Activated T-helper 9 cell treated with anti-CD3 and anti-CD28 coated beads, Interleukin-2, amount 50 U/mL, for 16 hours (primary cell): ENCODE results near the gene SH2B3.

Experiments
- DNase-seq: peaks from one replicate; pipeline ENCODE4 v3.0.0-alpha.2; 2020; ENCODE audit warnings: low read depth

The SH2B3 gene

GRCh38 chr12:111444925-111445725, 39.4 kb downstream of the SH2B3 start:
- DNase-seq = peak; percentile 74

GRCh38 chr12:111445726-111446581, 40.2 kb downstream of the SH2B3 start:
- DNase-seq = no peak

- DNase-seq = no peak
Observed at GRCh38 chr12:111446631-111447570, 41.2 kb downstream of the SH2B3 start.

GRCh38 chr12:111447571-111448265, 42.0 kb downstream of the SH2B3 start:
- DNase-seq = no peak

- no peak for DNase-seq
Observed at GRCh38 chr12:111448266-111448830, 42.6 kb downstream of the SH2B3 start.

- no peak for DNase-seq
Observed at GRCh38 chr12:111448846-111449790, 43.4 kb downstream of the SH2B3 start.

- no peak for DNase-seq
Observed at GRCh38 chr12:111450676-111451075, 45.0 kb downstream of the SH2B3 start.

GRCh38 chr12:111451232-111451631, 45.5 kb downstream of the SH2B3 start:
- no peak for DNase-seq

- no peak for DNase-seq
Observed at GRCh38 chr12:111451649-111452129, 46.0 kb downstream of the SH2B3 start.

- DNase-seq = no peak
Observed at GRCh38 chr12:111453071-111453989, 47.6 kb downstream of the SH2B3 start.

- no peak for DNase-seq
Observed at GRCh38 chr12:111454311-111454710, 48.6 kb downstream of the SH2B3 start.

- no peak for DNase-seq
Observed at GRCh38 chr12:111454716-111455447, 49.2 kb downstream of the SH2B3 start.

- DNase-seq = no peak
Observed at GRCh38 chr12:111455448-111456320, 50.0 kb downstream of the SH2B3 start.

- DNase-seq = no peak
Observed at GRCh38 chr12:111457071-111457470, 51.3 kb downstream of the SH2B3 start.

GRCh38 chr12:111457577-111457976, 51.9 kb downstream of the SH2B3 start:
- DNase-seq = no peak

- DNase-seq = no peak
Observed at GRCh38 chr12:111458546-111459172, 52.9 kb downstream of the SH2B3 start.
